HG03442 (cell line): Measurements from ENCODE around the gene GOLGA6A.
"Not testable (repeated sequence)": the region's sequence is repeated elsewhere in the genome, so short reads cannot be mapped to it uniquely, and the experiment has no call there.

Source experiments
- ATAC-seq: cut with Tn5 transposase; IDR thresholded peaks from one replicate; pipeline ENCODE4 v1.9.1; 2021; ENCODE audit warnings: mild to moderate bottlenecking, moderate library complexity; ENCODE audit not compliant: unreplicated experiment

The GOLGA6A gene, protein sequence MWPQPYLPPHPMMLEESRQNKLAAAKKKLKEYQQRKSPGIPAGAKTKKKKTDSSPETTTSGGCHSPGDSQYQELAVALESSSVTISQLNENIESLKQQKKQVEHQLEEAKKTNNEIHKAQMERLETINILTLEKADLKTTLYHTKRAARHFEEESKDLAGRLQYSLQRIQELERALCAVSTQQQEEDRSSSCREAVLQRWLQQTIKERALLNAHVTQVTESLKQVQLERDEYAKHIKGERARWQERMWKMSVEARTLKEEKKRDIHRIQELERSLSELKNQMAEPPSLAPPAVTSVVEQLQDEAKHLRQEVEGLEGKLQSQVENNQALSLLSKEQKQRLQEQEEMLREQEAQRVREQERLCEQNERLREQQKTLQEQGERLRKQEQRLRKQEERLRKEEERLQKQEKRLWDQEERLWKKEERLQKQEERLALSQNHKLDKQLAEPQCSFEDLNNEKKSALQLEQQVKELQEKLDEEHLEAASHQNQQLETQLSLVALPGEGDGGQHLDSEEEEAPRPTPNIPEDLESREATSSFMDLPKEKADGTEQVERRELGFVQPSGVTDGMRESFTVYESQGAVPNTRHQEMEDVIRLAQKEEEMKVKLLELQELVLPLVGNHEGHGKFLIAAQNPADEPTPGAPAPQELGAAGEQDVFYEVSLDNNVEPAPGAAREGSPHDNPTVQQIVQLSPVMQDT

DNA sequence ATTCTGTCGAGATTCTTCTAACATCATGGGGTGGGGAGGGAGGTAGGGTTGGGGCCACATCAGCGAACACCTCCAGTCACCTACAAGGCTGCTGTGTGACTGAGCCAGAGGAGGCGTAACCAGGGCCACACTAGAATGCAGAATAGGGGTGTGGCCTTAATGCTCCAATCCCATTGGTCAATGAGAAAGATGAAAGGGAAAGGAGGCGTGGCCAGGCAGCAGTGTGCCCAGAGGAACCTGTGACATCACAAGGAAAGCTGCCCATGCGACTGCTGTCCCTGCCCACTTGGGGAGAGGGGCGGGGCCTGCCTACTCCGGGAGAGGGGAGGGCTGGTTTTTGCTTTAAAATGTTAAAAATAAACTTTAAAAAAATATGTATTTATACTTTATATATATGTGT is at the start of gene GOLGA6A:
GOLGA6A (minus strand) TSS at position 101 of the 400 bp plus-strand sequence; CDS start at position 60, 41 bp downstream.
- ATAC-seq = not testable (repeated sequence)

DNA sequence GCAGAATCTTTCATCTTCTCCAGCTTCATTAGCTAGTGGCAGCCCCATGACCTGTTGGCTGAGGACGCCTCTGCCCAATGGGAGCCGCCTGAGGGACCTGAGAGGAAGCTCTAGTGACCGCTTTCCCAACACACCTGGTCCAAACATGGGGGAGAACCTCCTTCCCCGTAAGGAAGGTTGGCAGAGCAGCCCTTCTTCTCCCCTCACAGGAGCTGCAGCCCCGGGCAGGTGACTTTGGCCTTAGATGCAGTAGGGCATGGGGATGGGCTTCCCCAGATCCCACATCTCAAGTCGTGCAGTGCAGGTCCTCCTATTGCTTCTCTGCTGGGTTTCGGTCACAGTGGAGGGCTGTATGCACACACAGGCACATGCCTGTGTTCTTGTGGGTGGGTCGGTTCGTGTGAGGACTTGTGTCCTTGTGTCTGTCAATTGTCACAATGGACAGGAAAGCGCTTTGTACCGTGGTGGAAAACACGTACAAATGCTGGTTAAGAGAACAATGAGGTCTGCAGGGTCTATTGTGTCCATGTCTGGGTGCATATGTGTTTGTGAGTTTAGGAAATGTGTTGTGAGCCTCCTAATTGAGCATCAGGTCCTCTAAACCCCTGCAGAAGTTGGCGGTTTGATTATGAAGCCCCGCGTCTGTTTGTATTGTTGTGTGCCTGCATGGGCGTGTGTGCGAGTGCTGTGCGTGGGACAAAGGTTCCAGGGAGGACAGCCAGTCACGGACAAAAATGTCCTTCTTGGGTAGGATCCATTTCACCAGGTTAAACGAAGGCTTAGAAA is 49.5 kb upstream of the GOLGA6A start:
- no peak for ATAC-seq

DNA sequence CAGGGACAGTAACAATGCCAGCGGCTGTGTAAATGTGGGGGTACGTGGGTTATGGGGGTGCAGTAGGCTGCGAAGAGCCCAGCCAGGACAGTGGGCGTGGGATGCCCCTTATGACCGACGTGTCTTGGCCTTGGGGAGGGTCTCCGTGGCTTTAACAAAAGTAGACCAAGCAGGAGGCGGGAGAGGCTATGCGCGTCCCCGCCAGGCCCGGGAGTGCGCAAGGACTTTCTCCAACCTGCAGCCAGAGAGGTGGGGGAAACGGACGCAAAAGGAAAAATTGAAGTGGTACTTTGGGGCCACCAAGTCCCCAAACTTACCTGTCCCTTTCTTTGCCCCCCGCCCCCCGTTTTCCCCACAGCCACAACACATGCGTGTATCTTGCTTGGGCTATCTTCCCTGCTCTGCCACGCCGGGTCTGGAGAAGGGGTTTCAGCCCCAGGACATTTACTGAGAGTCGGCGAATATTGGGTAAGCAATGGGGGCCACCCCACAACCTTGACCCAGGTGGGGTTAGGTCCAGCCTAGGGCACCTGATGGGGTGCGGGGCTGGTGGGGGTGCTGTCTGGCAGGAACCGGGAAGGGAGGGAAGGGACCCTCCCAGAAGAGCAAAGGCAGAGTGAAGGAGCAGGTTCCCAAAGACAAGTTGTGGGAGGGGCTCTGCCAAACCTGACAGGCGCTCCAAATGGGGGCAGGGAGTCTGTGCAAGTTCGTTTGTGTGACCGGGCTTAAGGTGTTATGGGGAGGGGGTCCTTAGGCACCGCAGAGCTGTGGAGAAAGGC is 48.7 kb upstream of the GOLGA6A start:
- no peak for ATAC-seq

DNA sequence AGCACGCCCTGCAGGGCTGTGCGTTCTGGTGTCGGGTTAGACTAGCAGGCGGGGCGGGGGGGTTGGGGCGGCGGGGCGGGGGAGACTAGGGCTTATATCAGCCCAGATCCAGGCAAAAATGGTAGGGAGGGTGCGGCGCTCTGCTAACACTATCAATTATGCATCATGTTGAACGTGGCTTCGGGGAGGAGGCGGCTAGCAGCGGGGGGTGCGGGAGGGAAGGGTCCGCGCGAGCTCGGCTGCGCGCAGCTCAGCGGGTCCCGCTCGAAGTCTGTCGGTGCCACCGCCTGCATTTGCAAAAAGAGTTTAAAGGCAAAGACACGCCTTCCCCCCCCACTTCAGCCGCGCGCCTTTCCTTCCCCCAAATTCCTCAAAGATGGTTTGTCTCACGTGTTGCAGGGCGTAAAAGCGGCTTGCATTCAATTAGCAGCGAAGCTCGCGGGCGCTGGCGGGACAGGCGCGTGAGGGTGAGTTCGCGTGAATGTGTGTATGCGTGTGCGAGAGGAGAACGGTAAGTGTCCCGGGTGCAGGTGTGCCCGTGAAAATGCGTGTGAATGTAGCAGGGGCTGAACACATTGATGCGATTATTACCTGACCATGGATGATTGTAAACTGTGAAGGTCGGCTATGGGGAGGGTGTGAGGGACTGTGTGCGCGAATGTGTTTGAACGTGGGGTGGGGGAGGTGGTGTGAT is 48.0 kb upstream of the GOLGA6A start, which contains the start of gene ISLR2:
ISLR2 (plus strand) TSS at position 432 of the 694 bp plus-strand sequence. CDS start 2,169 bp downstream, outside the sequence.
- no peak for ATAC-seq

DNA sequence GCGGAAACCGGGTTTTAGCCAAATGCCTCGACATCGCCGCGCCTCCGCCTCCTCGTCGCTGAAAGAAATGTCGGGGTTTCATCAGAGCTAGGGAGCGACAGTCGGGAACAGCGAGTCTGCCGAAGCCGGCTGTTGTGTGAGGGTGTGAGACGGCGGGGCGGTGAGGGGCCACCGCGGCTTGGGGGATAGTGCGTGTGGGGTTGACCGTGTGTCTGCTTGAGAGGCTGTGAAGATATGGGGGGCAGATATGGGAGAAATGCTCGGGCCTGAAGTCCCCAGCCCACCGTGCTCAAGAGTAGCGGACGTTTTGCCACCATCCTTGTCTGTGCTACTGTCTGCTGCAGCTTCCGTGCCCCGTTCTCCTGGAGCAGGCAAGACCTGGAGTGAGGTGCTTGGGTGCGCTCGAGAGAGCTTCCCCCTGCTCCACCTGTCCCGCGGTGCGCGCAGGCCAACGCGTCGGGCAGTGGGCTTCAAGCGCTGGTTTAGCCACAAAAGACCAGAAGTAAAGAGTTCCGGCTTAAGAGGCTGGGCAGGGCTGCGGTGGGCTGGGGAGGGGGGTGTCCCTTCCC is 47.3 kb upstream of the GOLGA6A start:
- no peak for ATAC-seq

DNA sequence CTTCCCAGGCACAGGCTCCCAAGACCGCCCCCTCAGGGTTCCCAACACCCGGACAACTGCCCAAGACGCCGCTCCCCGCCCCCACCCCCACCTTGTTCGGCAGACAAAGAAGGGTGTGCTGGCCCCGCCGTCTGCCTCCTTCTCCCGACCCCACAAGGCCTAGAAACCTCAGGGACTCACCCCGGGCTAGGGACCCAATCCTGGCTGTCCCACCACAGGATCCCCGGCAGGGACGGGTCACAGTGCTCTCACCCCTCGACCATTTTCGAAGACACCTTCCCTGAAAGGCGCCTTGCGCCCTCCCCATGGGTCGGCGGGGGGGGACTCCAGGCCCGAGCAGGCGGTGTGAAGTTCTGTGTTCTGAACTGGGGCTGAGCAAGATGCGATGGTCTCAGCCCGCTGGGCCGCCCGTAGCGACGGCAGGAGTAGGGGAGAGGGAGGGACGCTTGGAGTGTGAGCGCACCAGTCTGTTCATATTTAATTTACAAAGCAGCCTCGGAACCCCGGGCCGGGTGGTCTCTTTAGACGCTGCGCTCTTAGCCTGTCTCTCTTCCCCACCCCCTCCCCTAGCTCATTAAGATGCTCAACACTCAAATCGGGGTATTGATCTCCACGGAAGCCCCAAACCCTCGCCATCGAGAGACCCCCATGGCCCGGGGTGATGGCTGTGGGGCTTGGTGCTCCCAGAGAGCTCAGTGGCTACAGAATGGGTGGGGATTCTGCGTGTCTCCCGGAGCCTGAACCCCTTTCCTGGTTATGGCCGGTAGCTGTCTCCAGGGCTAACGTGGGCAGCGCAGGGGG is 46.6 kb upstream of the GOLGA6A start:
- no peak for ATAC-seq

DNA sequence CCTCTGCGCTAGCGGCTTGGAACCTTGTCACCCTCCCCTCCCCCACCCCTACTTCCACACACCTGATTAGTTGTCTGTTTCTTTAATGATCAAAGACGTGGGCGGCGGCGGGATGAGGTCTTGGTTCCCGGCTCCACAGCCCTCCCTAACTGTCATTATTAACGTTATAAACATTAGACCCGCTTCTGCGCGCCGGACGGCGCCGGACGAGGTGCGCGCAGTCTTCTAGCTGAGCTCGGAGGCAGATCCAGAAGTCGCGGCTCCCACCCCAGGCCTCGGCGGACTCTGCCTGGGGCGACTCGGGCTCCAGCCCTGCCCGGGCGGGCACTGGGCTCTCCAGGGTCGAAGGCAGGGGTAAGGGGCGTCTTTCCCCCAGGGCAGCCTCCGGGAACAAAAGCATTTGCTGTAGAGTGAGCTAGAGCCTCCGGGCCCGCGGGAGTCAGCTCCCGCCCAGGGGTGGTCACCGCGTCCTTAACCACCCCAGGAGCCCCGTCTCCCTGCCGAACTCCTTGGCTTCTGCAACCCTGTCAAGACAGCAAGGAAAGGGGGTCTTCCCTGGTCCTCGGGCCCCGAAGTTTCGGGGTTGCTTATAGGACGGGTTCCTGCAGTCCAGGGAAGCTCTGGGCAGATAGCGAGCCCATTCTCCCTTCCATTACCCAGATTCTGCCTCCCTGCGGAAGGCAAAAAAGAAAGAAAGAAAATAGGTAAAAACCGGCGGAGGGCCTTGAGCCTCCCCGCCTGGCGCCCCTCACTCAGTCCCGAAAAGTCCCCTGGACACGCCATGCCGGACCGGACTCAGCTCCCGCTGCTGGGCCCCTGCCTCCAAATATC is 45.8 kb upstream of the GOLGA6A start:
- ATAC-seq = no peak

DNA sequence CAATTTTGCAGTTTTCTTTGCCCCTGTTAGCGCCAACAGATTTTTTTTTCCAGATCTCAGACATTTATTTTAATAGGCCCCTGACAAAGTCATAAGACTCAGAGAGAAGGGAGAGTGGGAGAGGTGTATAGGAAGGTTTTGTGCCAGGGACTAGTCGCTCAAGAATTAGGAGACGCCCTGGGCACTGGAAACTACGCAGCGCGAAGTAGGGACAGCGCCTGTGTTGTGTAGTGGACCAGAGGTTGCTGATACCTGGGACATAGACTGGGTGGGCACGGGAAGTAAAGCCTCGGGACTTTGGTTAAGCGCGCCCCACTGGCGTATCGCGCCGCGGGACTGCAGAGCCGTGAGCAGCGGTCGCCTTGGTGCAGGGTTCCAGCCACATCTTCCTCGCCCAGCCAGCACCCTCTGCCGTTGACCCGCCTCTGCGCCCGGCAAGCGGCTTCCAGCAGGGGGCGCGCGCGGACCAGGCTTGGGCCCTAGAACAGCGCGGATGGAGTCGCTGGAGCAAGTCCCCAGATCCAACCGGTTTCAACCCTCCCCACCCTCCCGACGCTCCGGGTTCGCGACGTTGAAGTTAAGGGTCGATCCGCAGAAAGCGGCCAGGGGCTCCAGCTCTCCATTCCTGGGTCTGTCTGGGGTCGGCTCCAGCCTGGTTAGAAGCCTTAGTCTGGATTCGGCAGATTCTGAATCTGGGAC is 45.1 kb upstream of the GOLGA6A start:
- no peak for ATAC-seq

DNA sequence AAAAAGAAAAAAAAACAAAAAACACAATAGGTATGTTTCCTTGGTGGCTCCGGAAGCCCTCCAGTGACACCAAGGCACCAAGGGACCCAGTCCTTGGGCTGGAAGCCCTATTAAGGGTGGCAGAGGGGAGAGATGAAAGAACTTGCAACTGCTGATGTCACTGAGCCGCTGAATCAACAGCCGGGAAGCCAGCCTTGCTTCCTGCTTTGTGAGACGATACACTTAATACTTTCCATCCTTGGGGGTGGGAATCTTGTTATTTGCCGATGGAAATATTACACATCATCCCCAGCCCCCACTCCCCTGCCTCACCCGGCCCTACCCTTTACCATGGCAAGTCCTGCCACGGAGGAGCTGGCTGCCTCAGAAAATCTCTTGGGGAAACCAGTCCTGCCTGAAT is 42.4 kb upstream of the GOLGA6A start:
- no peak for ATAC-seq

DNA sequence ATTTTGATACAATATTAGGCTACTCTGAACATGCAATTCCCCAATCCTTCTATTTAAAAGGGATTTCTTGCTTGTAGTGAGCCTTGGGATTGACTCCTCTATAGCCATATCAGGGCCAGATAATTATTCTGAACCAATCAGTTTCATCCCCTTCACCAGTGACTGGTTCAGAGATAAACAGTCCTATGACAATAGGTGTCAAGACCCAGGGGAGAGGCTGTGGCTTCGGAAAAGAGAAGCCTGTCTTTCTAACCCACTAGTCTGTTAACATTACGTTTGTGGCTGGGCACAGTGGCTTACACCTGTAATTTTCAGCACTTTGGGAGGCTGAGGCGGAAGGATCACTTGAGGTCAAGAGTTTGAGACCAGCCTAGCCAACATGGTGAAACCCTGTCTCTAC is 41.8 kb upstream of the GOLGA6A start:
- no peak for ATAC-seq

DNA sequence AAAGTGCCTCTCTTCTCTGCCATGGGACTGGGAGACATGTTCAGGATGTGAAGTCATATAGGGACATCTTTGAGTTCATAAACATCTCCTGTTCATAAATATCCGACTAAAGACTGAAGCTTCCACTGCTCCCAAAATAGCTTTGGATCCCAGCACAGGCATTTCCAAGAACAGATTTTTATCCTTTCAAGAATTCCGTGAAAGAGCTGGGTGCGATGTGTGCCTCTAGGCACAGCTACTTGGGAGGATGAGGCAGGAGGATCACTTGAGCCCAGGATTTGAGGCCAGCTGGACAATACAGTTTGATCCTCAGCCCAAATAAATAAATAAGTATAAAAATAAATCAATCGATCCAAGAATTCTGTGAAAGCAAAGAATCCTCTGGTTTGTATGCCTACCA is 41.3 kb upstream of the GOLGA6A start:
- ATAC-seq = no peak

DNA sequence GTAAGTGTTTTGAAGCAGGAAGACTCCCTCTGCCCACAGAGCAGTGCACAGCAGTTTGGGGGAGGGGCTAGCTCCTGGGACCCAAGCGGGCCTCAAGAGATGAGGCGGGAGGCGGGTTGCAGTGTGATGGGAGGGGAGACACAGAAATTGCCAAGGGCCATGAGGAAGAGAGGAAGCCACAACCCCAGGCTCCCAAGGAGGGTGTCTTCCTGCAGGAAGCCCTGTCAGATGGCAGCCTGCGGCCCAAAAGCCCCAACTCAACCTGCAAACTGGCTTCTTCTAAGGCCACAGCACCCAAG is 40.7 kb upstream of the GOLGA6A start:
- ATAC-seq = no peak

DNA sequence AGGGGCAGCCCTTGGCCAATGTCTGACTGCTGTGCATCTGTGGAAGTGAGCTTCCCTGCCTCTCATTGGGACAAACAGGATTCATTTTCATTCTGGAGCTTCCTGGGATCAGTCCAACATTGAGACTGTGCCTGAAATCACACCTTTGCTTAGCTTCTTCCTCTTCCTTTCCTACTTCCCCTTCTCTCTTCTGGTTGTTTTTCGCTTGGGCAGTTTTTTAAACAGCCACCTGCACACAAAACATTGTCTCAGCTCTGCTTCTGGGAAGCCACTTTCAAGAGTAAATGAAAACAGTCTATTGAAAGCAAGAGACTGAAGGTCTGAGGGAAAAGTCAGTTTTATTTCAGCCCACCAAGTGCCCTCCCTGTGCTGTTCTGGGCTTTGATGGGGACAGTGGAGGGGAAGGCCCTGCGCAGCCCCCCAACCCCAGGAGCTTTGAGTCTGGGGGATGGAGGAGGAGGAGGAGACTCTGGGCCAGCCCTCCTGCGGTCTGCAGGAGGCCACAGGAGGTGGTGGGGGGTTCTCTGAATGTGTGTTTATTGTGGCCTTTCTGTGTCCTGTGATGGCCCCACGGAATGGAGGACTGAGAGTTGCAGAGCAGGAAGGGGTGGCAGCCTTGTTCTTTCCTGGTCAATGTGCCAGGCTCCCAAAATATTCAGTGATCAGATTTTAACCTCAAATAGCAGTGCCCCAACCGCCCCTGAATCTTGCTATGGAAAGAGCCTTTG is 40.2 kb upstream of the GOLGA6A start:
- no peak for ATAC-seq

DNA sequence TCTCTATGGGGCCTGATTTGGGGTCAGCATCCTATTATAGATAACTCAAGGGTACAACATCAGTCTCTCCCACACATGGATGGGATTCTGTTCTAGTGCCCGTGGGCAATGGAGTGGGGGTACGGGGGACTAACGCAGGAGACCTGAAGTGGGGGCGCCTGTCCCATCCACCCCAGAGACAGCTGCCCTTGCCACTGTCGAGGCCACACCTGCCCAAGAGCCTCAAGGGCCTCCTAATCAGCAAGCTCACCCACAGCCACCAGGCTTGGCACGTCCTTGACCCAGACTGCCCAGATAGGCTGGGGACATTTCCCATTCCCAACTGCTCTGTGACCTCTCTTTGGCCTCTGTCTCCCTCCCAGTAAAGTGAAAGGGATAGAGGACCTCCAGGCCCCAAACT is 39.5 kb upstream of the GOLGA6A start:
- no peak for ATAC-seq

DNA sequence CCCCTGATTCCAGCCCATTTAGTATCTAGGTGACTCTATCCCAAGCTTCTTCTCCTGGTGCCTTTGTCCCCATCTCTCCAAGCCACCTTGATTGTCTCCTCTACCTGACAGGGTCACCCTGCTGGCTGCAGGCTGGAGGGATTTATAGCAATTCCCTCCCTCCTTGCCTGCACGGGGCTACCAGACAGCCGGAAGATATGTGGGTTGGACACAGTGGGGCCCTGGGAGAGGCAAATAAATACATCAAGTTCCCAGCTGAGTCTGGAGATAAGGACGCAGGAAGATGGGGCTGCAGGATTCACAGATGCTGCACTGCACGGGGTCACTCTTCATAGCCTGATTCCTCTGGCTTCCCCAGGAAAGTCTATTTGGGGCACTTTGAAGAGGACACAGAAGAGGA is 38.7 kb upstream of the GOLGA6A start:
- ATAC-seq = no peak

DNA sequence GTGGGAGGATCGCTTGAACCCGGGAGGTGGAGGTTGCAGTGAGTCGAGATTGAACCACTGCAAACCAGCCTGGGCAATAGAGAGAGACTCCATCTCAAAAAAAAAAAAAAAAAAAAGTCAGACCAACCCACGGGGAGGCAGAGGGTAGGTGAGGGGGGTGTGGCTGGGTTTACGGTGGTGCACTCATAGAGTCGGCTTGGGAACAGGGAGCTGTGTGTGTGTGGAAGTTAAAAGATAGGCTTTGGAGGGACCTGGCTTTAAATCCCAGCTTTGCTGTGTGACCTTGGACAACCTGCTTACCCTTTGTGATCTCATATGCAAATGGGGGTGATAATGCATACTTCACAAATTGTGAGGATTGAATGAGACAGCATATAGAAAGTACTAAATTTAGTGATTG is 38.1 kb upstream of the GOLGA6A start:
- ATAC-seq = no peak

DNA sequence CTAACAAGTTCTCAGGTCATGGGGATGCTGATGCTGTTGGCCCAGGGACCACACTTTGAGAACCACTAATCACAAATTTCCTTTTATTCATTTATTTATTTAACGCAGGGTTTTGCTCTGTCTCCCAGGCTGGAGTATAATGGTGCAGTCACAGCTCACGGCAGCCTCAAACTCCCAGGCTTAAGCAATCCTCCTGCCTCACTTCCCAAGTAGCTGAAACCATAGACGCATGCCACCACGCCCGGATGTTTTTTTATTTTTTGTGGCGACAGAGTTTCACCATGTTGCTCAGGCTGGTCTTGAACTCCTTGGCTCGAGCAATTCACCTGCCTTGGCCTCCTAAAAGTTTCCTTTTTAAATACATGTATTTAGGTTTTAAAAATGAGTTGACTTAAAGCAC is 27.4 kb upstream of the GOLGA6A start:
- ATAC-seq = no peak
